Raji (cell line): Measurements from ENCODE around the gene OTOP1.

Experiments used
- POLR2A ChIP-seq: IDR thresholded peaks from 2 replicates; pipeline ENCODE4 v1.6.1; 2011; ENCODE audit warnings: low read depth, low read length, control low read depth; ENCODE audit not compliant: insufficient read depth

OTOP1 gene, protein sequence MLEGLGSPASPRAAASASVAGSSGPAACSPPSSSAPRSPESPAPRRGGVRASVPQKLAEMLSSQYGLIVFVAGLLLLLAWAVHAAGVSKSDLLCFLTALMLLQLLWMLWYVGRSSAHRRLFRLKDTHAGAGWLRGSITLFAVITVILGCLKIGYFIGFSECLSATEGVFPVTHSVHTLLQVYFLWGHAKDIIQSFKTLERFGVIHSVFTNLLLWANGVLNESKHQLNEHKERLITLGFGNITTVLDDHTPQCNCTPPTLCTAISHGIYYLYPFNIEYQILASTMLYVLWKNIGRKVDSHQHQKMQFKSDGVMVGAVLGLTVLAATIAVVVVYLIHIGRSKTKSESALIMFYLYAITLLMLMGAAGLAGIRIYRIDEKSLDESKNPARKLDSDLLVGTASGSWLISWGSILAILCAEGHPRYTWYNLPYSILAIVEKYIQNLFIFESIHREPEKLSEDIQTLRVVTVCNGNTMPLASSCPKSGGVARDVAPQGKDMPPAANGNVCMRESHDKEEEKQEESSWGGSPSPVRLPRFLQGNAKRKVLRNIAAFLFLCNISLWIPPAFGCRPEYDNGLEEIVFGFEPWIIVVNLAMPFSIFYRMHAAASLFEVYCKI

DNA sequence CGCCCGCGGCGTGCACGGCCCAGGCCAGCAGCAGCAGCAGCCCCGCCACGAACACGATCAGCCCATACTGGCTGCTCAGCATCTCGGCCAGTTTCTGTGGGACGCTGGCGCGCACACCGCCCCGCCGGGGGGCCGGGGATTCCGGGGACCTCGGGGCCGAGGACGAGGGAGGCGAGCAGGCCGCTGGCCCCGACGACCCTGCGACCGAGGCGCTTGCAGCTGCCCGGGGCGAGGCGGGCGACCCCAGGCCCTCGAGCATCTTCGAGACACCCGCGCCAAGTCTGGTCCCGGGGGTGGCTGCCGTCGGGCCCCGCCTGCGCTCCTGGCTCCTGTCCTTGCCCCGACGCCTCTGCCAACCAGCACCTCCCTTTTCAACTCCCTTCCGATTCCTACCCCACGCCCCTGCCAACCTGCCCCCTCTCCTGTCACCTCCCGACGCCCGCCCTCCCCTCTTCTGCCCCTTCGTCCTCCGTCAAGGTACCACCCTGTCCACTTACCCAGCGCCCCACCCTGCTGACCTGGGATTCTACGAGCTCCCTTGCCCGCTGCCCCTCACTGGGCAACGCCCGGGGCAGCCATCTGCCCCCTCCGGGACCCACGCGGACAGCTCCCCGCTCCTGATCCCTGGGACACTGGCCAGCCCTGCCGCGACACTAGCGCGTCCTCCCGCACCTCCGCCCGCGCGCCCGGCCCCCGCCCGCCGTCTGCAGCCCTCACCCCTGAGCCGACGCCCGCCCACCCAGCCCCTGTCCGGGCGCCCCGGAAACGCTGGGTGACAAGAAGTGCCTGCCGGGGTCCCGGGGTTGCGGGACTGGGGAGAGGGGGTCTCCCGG, at the start of gene OTOP1:
Gene OTOP1 (minus strand): TSS at position 324 of the 833 bp plus-strand sequence. CDS start 65 bp downstream, at position 259.
- TF ChIP-seq POLR2A, result no peak

DNA sequence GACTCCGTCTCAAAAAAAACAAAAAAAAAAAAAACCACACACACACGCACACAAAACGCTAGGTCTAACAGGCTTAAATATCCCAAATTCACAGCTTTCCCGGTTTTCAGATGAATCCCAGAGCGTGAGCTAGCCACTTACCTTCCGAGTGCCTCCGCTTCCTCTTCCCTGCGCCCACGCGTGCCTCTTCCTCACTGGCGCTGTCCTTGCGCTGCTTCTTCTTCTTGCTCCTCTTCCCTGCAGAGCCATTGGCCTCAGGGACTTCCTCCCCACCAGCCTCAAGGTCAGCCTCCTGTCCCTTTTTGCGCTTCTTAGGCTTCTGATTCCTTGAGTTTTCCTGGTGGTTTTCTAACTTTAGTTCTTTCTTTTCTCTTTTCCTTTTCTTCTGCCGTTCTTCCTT, 47.5 kb upstream of the OTOP1 start:
- TF ChIP-seq POLR2A, result no peak

DNA sequence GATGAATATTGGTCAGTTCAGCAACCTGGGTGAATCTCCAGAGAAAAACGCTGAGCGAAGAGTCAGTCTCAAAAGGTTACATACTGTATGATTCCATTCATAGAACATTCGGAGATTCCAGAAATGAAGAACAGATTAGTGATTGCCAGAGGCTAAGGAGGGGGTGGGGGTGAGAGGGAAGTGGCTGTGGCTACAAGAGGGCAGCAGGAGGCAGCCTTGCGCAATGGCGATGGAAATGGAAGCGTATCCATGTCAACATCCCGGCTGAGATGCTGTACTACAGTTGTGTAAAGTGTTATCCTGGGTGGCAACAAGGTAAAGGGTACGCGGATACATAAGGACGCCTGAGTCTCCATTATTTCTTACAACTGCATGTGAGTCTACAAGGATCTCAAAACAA, 45.2 kb upstream of the OTOP1 start:
- no peak for TF ChIP-seq POLR2A

DNA sequence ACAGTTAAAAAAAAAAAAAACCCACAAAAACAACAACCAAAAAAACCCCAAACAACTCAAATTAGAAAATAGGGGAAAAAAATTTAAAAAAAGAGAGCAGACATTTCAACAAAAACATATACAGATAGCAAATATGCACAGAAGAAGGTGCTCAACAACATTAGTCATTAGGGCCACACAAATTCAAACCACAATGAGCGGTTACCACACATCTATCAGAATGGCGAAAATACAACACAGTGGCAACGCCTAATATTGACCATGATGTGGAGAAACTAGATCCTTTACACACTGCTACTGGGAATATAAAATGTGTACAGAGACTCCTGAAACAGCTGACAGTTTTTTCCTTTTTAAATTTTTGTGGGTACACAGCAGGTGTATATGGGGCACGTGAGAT, 43.8 kb upstream of the OTOP1 start:
- no peak for TF ChIP-seq POLR2A

DNA sequence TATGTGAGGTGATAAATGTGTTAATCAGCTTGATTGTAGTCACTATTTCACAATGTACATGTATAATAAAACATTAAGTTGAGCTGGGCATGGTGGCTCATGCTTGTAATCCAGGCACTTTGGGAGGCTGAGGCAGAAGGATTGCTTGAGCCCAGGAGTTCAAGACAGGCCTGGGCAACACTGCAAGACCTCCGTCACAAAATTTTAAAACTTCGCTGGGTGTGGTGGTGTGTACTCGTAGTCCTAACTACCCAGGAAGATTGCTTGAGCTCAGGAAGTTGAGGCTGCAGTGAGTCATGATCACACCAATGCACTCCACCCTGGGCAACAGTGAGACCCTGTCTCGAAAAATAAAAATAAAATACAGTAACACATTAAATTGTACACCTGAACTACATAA, 43.1 kb upstream of the OTOP1 start:
- no peak for TF ChIP-seq POLR2A

DNA sequence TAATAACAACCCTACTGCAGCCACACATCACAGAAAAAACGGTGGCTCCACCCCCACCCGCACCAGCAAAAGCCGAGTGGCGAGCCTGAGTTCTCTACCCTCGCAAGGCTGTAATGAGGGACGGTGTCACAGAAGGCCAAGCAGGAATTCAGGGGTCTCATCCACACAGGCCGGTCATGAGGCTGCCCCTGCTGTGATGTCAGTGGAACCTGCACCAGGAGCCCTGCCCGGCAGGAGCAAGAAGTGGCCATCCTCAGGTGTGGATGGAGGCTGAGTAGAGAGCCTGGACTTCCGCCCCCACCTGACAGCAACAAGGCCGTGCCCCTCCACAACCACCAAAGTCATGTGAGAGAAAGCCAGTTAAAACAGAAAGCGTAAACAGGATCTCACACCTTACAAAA, 42.6 kb upstream of the OTOP1 start:
- TF ChIP-seq POLR2A, result no peak

DNA sequence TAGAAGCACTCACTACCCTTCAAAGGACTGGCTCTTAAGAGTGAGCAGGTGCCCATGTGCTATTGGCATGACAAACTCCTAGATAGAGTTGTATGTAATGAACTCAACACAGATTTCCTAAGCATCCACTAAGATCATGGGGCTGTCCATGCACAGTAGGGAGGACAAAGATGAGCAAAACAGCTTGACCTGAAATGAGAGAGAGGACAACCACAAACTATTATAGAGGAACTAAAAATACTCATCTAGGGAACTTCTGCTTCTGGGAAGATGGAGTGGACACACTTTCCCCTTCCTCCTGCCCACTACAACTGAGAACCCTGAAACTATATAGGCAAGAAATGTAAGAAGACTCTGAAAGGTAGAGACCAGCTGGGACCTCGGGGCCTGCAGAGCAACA, 42.0 kb upstream of the OTOP1 start:
- no peak for TF ChIP-seq POLR2A

DNA sequence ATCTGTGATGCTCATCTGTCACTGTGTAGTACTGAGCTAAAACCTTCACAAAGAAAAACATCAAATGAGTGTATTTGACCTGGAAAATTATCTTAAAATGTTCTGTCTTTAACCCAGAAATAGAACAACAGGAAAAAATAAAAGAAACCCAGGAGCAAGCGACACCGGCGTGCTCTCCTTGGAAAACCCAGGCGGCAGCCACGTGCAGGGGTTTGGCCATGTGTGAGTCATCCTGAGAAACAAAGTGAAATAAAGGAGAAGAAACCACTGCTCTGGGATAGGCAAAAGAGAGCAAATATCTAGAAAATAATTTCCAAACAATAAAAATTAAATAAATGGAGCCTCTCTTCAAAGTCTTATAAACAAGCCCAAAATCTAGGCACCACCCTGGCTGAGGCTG, 41.3 kb upstream of the OTOP1 start:
- no peak for TF ChIP-seq POLR2A

DNA sequence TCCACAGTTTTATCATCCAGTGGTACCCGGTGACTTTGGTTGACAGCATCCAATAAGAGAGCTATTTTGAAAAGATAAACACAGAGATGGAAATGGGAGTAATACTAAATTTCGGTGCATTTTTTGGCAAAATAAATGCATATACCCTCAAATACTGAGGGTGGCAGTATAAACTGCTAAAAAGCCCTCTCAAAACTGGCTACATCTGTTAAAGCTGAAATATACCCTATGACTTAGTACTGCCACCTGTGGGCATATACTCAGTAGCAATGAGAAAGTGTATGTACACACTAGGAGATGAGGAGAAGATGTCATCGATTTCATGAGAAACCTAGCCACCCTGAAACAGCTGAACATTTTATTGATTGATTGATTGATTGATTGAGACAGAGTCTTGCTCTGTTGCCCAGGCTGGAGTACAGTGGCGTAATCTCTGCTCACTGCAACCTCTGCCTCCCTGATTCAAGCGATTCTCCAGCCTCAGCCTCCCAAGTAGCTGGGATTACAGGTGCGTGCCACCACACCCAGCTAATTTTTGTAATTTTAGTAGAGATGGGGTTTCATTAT, 33.5 kb upstream of the OTOP1 start:
- no peak for TF ChIP-seq POLR2A

DNA sequence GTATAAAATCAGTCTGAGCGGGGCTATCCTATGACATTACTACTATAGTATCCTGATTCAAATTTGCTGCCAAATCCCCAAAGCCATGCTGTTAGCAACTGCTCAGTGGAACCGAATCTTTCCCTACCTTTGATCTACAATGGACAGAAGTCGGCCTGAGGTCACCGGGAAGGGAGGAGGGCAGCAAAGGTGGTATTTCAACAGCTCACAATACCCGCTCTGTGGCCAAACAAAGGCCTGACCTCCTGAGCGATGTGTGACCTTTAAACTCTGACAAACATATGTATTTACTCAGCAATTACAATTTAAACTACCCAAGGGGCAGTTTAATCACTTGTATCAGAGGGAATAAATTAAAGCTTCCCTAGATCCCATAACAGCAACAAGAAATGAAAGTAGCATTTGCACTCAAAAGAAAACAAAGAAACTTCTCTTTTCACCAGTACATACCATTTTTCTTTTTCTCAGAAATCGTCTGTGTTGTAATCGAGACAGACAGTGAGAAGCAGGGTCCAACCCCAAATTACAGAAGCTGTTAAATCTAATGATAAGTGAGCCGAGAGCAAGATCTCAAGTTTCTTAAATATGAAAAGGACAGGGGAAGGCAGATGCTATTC, 32.9 kb upstream of the OTOP1 start:
- no peak for TF ChIP-seq POLR2A

DNA sequence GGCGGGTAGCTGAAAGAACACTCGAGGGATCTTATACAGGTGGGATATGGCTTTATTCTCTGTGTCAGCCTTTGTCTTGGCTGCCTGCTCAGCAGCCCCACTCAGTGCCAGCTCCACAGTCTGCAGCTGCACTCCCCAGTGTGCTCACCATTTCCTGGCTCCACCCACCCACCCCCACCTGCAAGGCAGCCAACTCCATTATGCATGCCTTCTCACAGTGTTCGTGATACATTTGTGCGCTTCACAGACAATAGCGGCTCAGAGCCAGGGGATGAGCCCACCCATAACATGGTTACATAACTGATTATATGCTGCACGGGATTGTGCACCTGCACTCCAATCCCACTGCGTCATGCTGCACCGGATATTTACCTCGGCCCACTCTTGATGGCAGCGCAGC, 30.1 kb upstream of the OTOP1 start:
- no peak for TF ChIP-seq POLR2A

DNA sequence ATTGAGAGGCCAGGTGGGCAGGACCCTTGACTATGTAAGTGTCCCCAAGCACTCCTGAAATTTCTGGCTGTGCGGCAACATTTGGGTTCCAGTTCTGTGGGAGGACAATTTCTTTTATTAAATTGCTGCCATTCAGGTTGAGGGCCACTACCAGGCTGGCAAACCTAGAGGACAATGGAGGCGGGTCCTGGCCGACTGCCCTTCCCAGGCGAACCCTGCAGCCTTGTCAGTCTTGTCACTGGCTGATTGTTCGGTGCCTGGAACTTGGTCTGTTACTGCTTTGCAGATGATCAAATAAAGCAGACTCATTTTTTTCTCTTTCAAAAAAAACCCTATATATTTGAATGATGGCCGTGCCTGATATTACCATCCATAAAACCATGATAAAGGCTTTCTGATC, 27.9 kb upstream of the OTOP1 start:
- no peak for TF ChIP-seq POLR2A

DNA sequence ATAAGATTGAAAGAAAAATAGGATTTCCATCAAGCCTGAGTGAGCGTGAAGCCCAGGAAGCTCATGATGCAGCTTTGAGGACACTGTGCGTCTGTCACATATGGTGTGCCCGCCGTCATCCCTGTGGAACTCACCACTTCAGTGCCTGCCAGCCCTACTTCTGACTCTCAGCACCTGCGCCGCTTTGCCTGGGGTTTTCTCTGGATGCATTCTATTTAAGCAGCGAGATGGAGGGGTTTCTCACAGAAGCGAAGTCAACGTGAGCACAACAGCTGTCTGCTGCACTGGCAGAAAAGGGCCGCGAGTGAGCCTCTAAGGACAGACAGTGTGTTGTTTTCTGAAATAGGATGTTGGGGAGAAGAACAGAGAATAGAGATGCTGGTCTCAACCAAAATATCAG, 27.5 kb upstream of the OTOP1 start:
- no peak for TF ChIP-seq POLR2A

DNA sequence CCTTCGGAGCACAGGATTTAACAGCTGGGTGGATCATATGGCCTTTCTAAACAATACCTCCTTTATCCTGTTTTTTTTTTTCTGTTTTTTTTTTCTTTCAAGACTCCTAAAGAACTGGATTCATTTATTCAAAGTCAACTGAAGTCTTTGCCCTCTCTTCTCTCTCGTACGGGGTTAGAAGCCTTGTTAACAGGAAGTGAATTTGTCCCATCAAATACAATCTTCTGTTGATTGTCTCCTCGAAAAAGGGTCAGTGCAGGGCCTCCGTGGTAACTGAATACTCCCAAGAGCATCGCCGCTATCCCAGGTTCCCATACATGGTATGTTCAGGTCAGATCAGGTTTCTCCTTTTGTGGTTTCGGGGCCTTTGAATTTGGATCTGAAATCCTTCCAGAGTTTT, 23.1 kb upstream of the OTOP1 start:
- TF ChIP-seq POLR2A, result no peak

DNA sequence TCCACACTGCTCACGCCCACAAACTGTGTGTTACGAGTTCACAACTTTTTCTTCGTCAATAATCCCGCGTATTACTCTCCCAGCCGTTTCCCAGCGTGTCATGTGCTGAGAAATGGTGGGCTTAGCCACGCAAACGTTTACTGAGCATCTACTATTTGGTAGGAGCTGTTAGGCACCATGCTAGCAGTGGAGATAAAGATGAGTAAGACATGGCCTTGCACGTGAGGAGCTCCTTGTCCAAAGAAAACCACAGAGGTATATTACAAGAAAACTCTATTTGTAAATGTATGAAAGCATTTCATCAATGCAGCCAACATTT, 22.1 kb upstream of the OTOP1 start:
- no peak for TF ChIP-seq POLR2A
